Keratinocyte (primary cell): Measurements from ENCODE around the gene TMEM86A. TPM values are rescaled to one million over a fixed set of nuclear protein-coding genes. Genes with fewer than 3 reads are reported as not detected.

Source experiments
- DNase-seq: peaks from one replicate; pipeline ENCODE4 v3.0.0-alpha.2; 2011; ENCODE audit warnings: low read depth, missing footprints, low spot score
- FAIRE-seq: peaks from 2 replicates; lab custom pipeline; 2011; peaks lifted over from hg19 to GRCh38; lab: Jason Lieb, UNC
- H2AFZ ChIP-seq: 2 replicates; pipeline ENCODE4 v1.6.0; 2012; ENCODE audit warnings: low read length, control low read depth, inconsistent platforms; ENCODE audit not compliant: control insufficient read depth
- H3K27ac ChIP-seq: 2 replicates; pipeline ENCODE4 v1.5.1; 2011; ENCODE audit warnings: low read length; ENCODE audit not compliant: control insufficient read depth, insufficient read depth
- H3K27me3 ChIP-seq: 3 replicates; pipeline ENCODE4 v1.6.0; 2011; ENCODE audit warnings: low read length; ENCODE audit not compliant: control insufficient read depth, insufficient read depth; ENCODE audit errors: extremely low read depth
- H3K36me3 ChIP-seq, 2 experiments: 2 replicates in 1 of 2; 3 replicates in 1 of 2; pipeline ENCODE4 v1.5.1; 2011; ENCODE audit warnings: low read length in 2 of 2, mild to moderate bottlenecking in 1 of 2; ENCODE audit not compliant: control insufficient read depth in 2 of 2, insufficient read depth in 2 of 2; ENCODE audit errors: extremely low read depth in 1 of 2
- H3K4me1 ChIP-seq: 3 replicates; pipeline ENCODE4 v1.5.1; 2011; ENCODE audit warnings: low read length; ENCODE audit not compliant: control insufficient read depth, insufficient read depth; ENCODE audit errors: extremely low read depth
- H3K4me2 ChIP-seq: 3 replicates; pipeline ENCODE4 v1.6.0; 2011; ENCODE audit warnings: low read depth, low read length; ENCODE audit not compliant: control insufficient read depth, insufficient read depth; ENCODE audit errors: extremely low read depth
- H3K4me3 ChIP-seq, 3 experiments: fragments of 200-600 bp in 1 of 3; sonication (generic) in 1 of 3; 2 replicates in 2 of 3; 3 replicates in 1 of 3; pipeline ENCODE4 v1.5.1; 2011 to 2016; ENCODE audit warnings: low read length in 3 of 3, mild to moderate bottlenecking in 3 of 3, control low read depth in 2 of 3, inconsistent platforms in 1 of 3, low read depth in 1 of 3, mixed read lengths in 1 of 3, mixed run types in 1 of 3, moderate library complexity in 1 of 3; ENCODE audit not compliant: control insufficient read depth in 2 of 3, insufficient read depth in 2 of 3; ENCODE audit errors: extremely low read depth in 1 of 3
- H3K79me2 ChIP-seq: 2 replicates; pipeline ENCODE4 v1.6.0; 2012; ENCODE audit warnings: low read length; ENCODE audit not compliant: control insufficient read depth, insufficient read depth
- H3K9ac ChIP-seq: 3 replicates; pipeline ENCODE4 v1.6.0; 2011; ENCODE audit warnings: low read length; ENCODE audit not compliant: control insufficient read depth, insufficient read depth; ENCODE audit errors: extremely low read depth
- H3K9me1 ChIP-seq: 3 replicates; pipeline ENCODE4 v1.6.0; 2011; ENCODE audit warnings: low read length; ENCODE audit not compliant: control insufficient read depth, insufficient read depth; ENCODE audit errors: extremely low read depth
- H3K9me3 ChIP-seq: 2 replicates; pipeline ENCODE4 v1.5.1; 2012; ENCODE audit warnings: low read depth, low read length; ENCODE audit not compliant: control insufficient read depth
- H4K20me1 ChIP-seq: 3 replicates; pipeline ENCODE4 v1.6.0; 2011; ENCODE audit warnings: low read length; ENCODE audit not compliant: control insufficient read depth, insufficient read depth; ENCODE audit errors: extremely low read depth
- EZH2 ChIP-seq: IDR thresholded peaks from one replicate; pipeline ENCODE4 v1.6.1; 2012; ENCODE audit warnings: inconsistent platforms, mild to moderate bottlenecking, low read length, moderate library complexity
- dilution Hi-C: fragments of 300-500 bp; cut with MboI; formaldehyde crosslinking; loops from one replicate; pipeline ENCODE4 v1.7.0; 2020; ENCODE audit warnings: low sequenced_read_pairs; ENCODE audit not compliant: extremely low pct_ligation_motif_present
- polyA plus RNA-seq, 5 experiments: library from polyadenylated mRNA; depleted of rRNA in 3 of 5; stranded (reverse) in 3 of 5; stranded (forward) in 1 of 5; unstranded in 1 of 5; fragments of >200 nt; gene quantifications; 1 replicate in 1 of 5; 2 replicates in 3 of 5; 3 replicates in 1 of 5; pipeline versions ENCODE4 v1.2.1 to v1.2.3, GENCODE V29; 2011 to 2012; ENCODE audit warnings: missing spikeins in 2 of 5, low read depth in 1 of 5, low replicate concordance in 1 of 5
- TF ChIP-seq, protein P1 (sequence below), 3 experiments: IDR thresholded peaks in 1 of 3; conservative IDR thresholded peaks in 1 of 3; optimal IDR thresholded peaks in 1 of 3; 2 replicates in 2 of 3; 3 replicates in 1 of 3; pipeline versions ENCODE3 to v1.5.1; 2011; ENCODE audit warnings: low read length in 3 of 3, mild to moderate bottlenecking in 3 of 3, moderate library complexity in 2 of 3, control low read depth in 1 of 3, inconsistent platforms in 1 of 3; ENCODE audit not compliant: insufficient read depth in 2 of 3; ENCODE audit errors: extremely low read depth in 1 of 3

TMEM86A gene
- polyA plus RNA-seq, 1 donor (not counting 4 experiments of a cell fraction or from before 2014, with no cell fraction given) = 2.5 TPM

- peaks cover 4% of the 10 kb centered on the region for H3K27me3 ChIP-seq
- no peak for TF ChIP-seq EZH2
- TF ChIP-seq, protein P1, sequence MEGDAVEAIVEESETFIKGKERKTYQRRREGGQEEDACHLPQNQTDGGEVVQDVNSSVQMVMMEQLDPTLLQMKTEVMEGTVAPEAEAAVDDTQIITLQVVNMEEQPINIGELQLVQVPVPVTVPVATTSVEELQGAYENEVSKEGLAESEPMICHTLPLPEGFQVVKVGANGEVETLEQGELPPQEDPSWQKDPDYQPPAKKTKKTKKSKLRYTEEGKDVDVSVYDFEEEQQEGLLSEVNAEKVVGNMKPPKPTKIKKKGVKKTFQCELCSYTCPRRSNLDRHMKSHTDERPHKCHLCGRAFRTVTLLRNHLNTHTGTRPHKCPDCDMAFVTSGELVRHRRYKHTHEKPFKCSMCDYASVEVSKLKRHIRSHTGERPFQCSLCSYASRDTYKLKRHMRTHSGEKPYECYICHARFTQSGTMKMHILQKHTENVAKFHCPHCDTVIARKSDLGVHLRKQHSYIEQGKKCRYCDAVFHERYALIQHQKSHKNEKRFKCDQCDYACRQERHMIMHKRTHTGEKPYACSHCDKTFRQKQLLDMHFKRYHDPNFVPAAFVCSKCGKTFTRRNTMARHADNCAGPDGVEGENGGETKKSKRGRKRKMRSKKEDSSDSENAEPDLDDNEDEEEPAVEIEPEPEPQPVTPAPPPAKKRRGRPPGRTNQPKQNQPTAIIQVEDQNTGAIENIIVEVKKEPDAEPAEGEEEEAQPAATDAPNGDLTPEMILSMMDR (optimal IDR thresholded peaks at IDR 0.05 in 1 of 3, IDR thresholded peaks at IDR 0.05 in 1 of 3, conservative IDR thresholded peaks at IDR 0.05 in 1 of 3; ENCODE audit: extremely low read depth in 1 of 3, insufficient read depth in 2 of 3, low read length in 3 of 3) = no peak
- no peaks in the 10 kb centered on the region for H3K79me2 ChIP-seq
- no peak overlapping the region for H3K9ac ChIP-seq
- no peaks in the 10 kb centered on the region for H3K9me1 ChIP-seq
- no peaks in the 10 kb centered on the region for H4K20me1 ChIP-seq
- dilution Hi-C loops = no loop called here
- no peak overlapping the region for H3K4me3 ChIP-seq
- no peak overlapping the region for H3K4me2 ChIP-seq
- FAIRE-seq = no peak
- no peaks in the 10 kb centered on the region for H3K9me3 ChIP-seq
- no peak overlapping the region for H3K27ac ChIP-seq
- no peaks in the 10 kb centered on the region for H3K4me1 ChIP-seq
- no peaks in the 10 kb centered on the region for H3K36me3 ChIP-seq
- H2AFZ ChIP-seq = no peak overlapping the region
- DNase-seq = no peak
These were observed 38.1 kb downstream of the TMEM86A start for GRCh38 chr11:18736590-18737148.

DNA sequence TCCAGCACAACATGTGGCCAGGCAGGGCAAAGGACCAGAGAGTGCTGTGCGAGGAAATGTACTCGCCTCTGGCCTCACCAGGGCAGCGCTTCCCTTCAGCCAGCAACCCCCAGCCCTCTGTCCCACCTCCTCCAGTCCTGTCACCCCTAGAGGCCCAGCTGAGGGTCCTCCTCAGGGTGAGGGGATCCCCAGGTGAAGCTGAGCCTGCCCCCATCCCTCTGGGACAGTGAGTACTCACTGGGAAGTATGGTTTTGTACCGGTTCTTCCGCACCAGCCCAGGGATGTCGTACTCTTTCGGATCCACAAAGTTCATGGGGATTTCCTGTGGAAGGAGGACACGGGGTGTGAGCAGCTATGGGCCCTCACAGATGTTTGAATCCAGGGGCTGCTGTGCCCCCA lies 39.1 kb downstream of the TMEM86A start:
- Histone ChIP-seq H3K4me2 (no peak overlapping the region), H2AFZ (no peak overlapping the region), H3K27me3 (peaks cover 4% of the 10 kb centered on the region), H3K36me3 (no peaks in the 10 kb centered on the region), H4K20me1 (no peaks in the 10 kb centered on the region), H3K27ac (no peak overlapping the region), H3K9ac (no peak overlapping the region), H3K9me1 (no peaks in the 10 kb centered on the region), H3K9me3 (no peaks in the 10 kb centered on the region), H3K79me2 (no peaks in the 10 kb centered on the region), H3K4me3 (no peak overlapping the region), H3K4me1 (no peaks in the 10 kb centered on the region)
- FAIRE-seq (no peak), DNase-seq (no peak)
- TF ChIP-seq, protein P1 (optimal IDR thresholded peaks at IDR 0.05 in 1 of 3, IDR thresholded peaks at IDR 0.05 in 1 of 3, conservative IDR thresholded peaks at IDR 0.05 in 1 of 3; ENCODE audit: extremely low read depth in 1 of 3, insufficient read depth in 2 of 3, low read length in 3 of 3) = no peak
- TF ChIP-seq EZH2 = no peak
- dilution Hi-C loops = no loop called here
